Neural progenitor cell (in vitro differentiated cells): ENCODE measurements around the gene P2RX4.

Experiments used
- EZH2 ChIP-seq: fragments of 200-600 bp; sonication (generic); IDR thresholded peaks from 2 replicates; pipeline ENCODE4 v1.6.1; 2017; ENCODE audit warnings: antibody characterized with exemption, mild to moderate bottlenecking, moderate library complexity
- TF ChIP-seq, protein P1 (sequence below): fragments of 200-600 bp; sonication (generic); IDR thresholded peaks from 2 replicates; pipeline ENCODE4 v1.5.1; 2017; ENCODE audit warnings: antibody characterized with exemption, mild to moderate bottlenecking

DNA sequence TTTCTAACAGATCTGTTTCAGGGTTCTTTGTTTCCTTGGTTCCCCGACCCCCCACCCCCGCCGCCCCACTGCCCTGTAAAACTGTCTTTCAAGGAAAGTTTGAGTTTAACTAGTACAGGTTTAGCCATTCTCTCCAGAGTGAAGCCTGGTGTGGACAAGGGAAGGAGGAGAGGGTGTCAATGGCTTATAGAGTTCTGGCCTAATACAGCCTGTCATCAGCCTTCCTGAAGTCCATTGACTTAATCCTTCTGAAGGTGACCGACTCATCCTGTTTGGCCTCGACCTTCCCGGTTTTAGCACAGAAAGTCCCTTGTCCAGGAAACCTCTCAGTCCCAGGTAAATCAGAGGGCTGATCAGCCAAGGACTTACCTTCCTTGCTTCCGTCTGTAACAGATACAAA, 11.0 kb upstream of the P2RX4 start:
- TF ChIP-seq, protein P1, sequence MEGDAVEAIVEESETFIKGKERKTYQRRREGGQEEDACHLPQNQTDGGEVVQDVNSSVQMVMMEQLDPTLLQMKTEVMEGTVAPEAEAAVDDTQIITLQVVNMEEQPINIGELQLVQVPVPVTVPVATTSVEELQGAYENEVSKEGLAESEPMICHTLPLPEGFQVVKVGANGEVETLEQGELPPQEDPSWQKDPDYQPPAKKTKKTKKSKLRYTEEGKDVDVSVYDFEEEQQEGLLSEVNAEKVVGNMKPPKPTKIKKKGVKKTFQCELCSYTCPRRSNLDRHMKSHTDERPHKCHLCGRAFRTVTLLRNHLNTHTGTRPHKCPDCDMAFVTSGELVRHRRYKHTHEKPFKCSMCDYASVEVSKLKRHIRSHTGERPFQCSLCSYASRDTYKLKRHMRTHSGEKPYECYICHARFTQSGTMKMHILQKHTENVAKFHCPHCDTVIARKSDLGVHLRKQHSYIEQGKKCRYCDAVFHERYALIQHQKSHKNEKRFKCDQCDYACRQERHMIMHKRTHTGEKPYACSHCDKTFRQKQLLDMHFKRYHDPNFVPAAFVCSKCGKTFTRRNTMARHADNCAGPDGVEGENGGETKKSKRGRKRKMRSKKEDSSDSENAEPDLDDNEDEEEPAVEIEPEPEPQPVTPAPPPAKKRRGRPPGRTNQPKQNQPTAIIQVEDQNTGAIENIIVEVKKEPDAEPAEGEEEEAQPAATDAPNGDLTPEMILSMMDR = no peak
- TF ChIP-seq EZH2 = no peak
